Middle frontal gyrus (tissue), 1 donor: Measurements from ENCODE around the gene IPO13.

Source experiments
- DNase-seq: peaks from one replicate; pipeline ENCODE4 v3.0.0-alpha.2; 2015; ENCODE audit warnings: low spot score; ENCODE audit errors: extremely low spot score

The IPO13 gene

GRCh38 chr1:43971336-43971980 lies 24.7 kb downstream of the IPO13 start:
- no peak for DNase-seq

GRCh38 chr1:43973981-43974442 lies 27.3 kb downstream of the IPO13 start:
- no peak for DNase-seq

- DNase-seq = peak; percentile 93
These were observed 27.9 kb downstream of the IPO13 start, which contains the start of gene ATP6V0B for GRCh38 chr1:43974443-43975248. TSS of gene ATP6V0B (plus strand) at chr1:43974960. CDS start at chr1:43975041, 81 bp downstream.

GRCh38 chr1:43975249-43975961 lies 28.7 kb downstream of the IPO13 start:
- DNase-seq = no peak

GRCh38 chr1:43976045-43976444 lies 29.3 kb downstream of the IPO13 start:
- no peak for DNase-seq

GRCh38 chr1:43976890-43977289 lies 30.1 kb downstream of the IPO13 start:
- DNase-seq = no peak

- DNase-seq = no peak
These were observed 30.9 kb downstream of the IPO13 start for GRCh38 chr1:43977376-43978263.

GRCh38 chr1:43978264-43978550 lies 31.5 kb downstream of the IPO13 start:
- DNase-seq = no peak

- DNase-seq = no peak
These were observed 32.0 kb downstream of the IPO13 start, which contains the start of gene B4GALT2 for GRCh38 chr1:43978551-43979260. TSS of gene B4GALT2 (plus strand) at chr1:43979210. CDS start at chr1:43981161, 1,951 bp downstream.

GRCh38 chr1:43979261-43979527 lies 32.4 kb downstream of the IPO13 start:
- no peak for DNase-seq

GRCh38 chr1:43979528-43980254 lies 32.9 kb downstream of the IPO13 start:
- no peak for DNase-seq

- no peak for DNase-seq
These were observed 33.7 kb downstream of the IPO13 start for GRCh38 chr1:43980255-43981134.

- DNase-seq = no peak
These were observed 34.4 kb downstream of the IPO13 start for GRCh38 chr1:43981135-43981491.

GRCh38 chr1:43981636-43982035 lies 34.9 kb downstream of the IPO13 start:
- no peak for DNase-seq

- DNase-seq = no peak
These were observed 35.5 kb downstream of the IPO13 start for GRCh38 chr1:43982241-43982640.

- DNase-seq = no peak
These were observed 36.1 kb downstream of the IPO13 start for GRCh38 chr1:43982808-43983207.

- no peak for DNase-seq
These were observed 36.6 kb downstream of the IPO13 start for GRCh38 chr1:43983253-43983899.

- DNase-seq = no peak
These were observed 38.1 kb downstream of the IPO13 start for GRCh38 chr1:43984855-43985254.
